DOHH2 (cell line): Measurements from ENCODE around the gene UVSSA.

Experiments
- CTCF ChIP-seq: fragments of 200-600 bp; sonication (generic); IDR thresholded peaks from one replicate; pipeline ENCODE4 v1.5.1; 2014; ENCODE audit warnings: antibody characterized with exemption, mild to moderate bottlenecking, low read depth, low read length; ENCODE audit not compliant: poor library complexity, severe bottlenecking
- EZH2phosphoT487 ChIP-seq: fragments of 200-600 bp; sonication (generic); IDR thresholded peaks from 2 replicates; pipeline ENCODE4 v1.6.1; 2017; ENCODE audit warnings: borderline replicate concordance, mild to moderate bottlenecking, antibody characterized with exemption, low read length, moderate library complexity, mixed read lengths

GRCh38 chr4:1376391-1376840 is 29.4 kb downstream of the UVSSA start:
- TF ChIP-seq CTCF (no peak), EZH2phosphoT487 (no peak)
